AG08396 (cell line): ENCODE data around the gene HIVEP3.

Experiments
- DNase-seq: peaks from one replicate; pipeline ENCODE4 v3.0.0; 2012; ENCODE audit warnings: low spot score, mixed read lengths

The HIVEP3 gene

GRCh38 chr1:41483001-41483850 lies 435.5 kb downstream of the HIVEP3 start:
- no peak for DNase-seq

GRCh38 chr1:41482001-41482765 lies 436.5 kb downstream of the HIVEP3 start:
- no peak for DNase-seq

- DNase-seq: no peak
Measured at GRCh38 chr1:41481109-41481775, 437.5 kb downstream of the HIVEP3 start.

- no peak for DNase-seq
Measured at GRCh38 chr1:41480204-41481108, 438.3 kb downstream of the HIVEP3 start.

GRCh38 chr1:41479808-41480160 lies 438.9 kb downstream of the HIVEP3 start:
- DNase-seq: no peak

GRCh38 chr1:41479000-41479807 lies 439.5 kb downstream of the HIVEP3 start:
- peak; percentile 56 for DNase-seq

GRCh38 chr1:41478118-41478748 lies 440.5 kb downstream of the HIVEP3 start:
- DNase-seq: no peak

- no peak for DNase-seq
Measured at GRCh38 chr1:41476807-41477361, 441.8 kb downstream of the HIVEP3 start.

GRCh38 chr1:41475859-41476567 lies 442.7 kb downstream of the HIVEP3 start:
- no peak for DNase-seq

GRCh38 chr1:41475346-41475745 lies 443.4 kb downstream of the HIVEP3 start:
- DNase-seq: no peak

- no peak for DNase-seq
Measured at GRCh38 chr1:41474490-41475271, 444.0 kb downstream of the HIVEP3 start.

GRCh38 chr1:41473738-41474362 lies 444.9 kb downstream of the HIVEP3 start:
- no peak for DNase-seq

- no peak for DNase-seq
Measured at GRCh38 chr1:41471658-41472057, 447.1 kb downstream of the HIVEP3 start.

- DNase-seq: no peak
Measured at GRCh38 chr1:41469706-41470105, 449.0 kb downstream of the HIVEP3 start.

- no peak for DNase-seq
Measured at GRCh38 chr1:41468122-41468762, 450.5 kb downstream of the HIVEP3 start.

- no peak for DNase-seq
Measured at GRCh38 chr1:41467673-41468072, 451.0 kb downstream of the HIVEP3 start.

GRCh38 chr1:41466146-41466545 lies 452.6 kb downstream of the HIVEP3 start:
- no peak for DNase-seq

GRCh38 chr1:41465741-41466140 lies 453.0 kb downstream of the HIVEP3 start:
- DNase-seq: no peak
